Germinal center (tissue), 1 donor: ENCODE results near the gene ERF.

Source experiments
- DNase-seq: peaks from one replicate; pipeline ENCODE4 v3.0.0; 2012; ENCODE audit warnings: mixed read lengths, low spot score

Gene ERF

DNA sequence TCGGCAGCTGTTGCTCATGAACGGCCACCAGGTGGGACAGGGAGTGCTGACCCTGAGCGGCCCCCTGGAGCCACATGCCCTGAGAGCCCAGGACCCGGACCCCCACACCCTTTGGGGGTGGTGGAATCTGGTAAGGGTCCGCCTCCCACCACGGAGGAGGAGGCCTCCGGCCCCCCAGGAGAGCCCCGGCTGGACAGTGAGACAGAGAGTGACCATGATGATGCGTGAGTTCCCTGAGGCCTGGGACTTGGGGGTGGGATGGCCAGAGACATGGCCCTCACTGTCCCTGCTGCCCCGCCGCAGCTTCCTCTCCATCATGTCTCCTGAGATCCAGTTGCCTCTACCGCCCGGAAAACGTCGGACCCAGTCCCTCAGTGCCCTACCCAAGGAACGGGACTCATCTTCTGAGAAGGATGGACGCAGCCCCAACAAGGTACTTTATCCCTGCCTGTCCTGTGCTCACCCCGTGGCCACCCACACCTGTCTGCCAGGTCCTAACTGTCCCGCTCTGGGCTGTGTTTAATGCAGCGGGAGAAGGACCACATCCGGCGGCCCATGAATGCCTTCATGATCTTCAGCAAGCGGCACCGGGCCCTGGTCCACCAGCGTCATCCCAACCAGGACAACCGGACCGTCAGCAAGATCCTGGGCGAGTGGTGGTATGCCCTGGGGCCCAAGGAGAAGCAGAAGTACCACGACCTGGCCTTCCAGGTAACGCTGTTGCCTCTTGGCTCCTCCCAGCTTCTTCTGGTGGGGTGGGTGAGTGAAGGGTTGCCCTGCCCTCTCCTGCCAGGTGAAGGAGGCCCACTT lies 32.3 kb upstream of the ERF start:
- DNase-seq: no peak

DNA sequence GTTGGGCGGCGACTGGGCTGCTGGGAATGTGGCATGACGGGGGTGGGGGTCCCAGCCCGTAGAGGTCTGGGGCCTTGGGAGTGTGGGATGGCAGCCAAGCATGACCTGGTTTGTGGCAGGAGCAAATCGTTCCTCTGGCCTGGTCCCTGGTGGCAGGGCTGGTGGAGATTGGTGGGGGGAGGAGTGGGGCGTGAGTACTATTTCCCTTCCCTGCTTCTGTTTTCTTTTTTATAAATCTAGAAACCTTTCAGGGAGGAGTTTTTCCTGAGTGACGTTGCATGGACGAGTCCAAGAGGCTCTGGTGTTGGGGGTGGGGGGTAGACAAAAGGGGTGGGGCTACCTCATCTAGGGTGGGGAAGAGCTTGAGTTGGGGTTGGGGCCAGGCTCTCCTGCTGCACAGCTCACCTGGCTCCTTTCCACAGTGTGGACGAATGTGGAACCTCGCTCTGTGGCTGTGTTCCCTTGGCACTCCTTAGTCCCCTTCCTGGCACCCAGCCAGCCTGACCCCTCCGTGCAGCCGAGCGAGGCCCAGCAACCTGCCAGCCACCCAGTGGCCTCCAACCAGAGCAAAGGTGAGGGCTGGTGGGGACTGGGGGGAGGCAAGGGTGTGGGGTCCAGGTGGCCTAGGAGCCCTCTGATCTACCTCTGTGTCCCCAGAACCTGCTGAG lies 31.6 kb upstream of the ERF start:
- DNase-seq: no peak

DNA sequence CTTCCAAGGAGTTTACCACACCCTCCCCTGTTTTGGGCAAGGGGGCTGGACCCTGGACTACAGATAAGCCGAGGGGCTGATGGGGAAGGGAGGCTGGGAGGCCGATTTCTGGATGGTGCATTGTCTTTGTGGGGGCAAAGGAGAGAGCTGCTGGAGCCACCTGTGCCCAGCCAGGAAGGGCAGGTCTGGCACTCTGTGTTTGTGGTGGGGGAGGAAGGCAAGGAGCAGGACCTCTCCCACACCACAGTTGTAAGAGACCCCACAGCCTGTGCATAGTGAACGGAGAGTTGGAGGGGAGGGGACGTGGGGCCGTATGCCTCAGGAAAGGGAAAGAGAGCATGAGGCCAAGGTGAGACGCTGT lies 31.0 kb upstream of the ERF start:
- DNase-seq: no peak

DNA sequence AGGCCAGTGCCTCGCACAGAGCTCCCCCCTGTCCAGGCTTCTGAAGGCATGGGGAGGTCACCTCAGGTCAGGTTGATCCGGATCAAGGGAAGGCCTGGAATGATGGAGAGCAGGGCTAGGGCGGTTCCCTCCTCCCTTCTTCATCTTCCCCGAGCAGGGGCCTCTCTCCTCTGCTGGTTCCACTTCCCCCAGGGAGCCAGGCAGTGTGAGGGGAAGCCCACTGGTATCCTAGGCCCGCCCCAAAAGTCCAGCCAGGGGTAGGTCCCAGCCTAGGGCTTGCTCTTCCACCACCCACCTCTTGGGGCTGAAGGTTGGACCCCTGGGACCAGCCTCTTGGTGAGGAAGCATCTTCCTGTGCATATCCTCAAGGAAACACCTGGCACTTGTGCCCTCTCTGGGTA lies 30.6 kb upstream of the ERF start:
- peak; percentile 62 for DNase-seq

DNA sequence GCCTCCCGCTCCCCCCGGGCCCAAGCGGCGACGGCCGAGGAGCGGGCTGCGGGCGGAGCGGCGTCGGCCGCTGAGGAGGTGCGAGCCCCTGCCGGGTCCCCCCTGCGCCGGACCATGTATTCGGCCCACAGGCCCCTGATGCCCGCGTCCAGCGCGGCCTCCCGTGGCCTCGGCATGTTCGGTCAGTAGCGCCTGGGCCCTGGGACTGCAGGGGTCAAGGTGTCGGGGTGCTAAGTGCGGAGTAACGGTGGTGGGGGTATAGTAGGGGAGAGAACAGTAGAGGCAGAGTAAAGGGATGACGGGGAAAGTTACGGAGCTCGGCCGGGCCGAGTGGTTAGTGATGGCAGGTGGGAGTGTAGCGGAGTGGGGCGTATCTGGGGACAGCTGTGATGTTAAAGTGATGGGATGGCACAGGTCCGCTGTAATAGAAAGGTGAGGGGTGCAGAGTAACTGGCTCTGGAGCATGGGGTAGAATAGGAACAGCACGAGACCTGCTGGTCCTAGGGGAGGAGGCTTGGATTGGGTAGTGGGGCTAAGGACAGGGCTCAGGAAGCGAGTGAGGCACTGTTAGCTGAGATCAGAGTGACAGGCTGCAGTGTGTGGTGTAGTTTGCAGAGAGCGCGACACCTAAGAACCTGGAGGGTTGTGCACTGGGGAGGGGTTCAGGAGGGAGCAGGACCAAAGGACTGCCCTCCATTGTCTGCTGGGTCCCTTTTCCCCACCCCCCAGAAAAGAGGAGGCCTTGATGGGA lies 29.8 kb upstream of the ERF start:
- DNase-seq: no peak

DNA sequence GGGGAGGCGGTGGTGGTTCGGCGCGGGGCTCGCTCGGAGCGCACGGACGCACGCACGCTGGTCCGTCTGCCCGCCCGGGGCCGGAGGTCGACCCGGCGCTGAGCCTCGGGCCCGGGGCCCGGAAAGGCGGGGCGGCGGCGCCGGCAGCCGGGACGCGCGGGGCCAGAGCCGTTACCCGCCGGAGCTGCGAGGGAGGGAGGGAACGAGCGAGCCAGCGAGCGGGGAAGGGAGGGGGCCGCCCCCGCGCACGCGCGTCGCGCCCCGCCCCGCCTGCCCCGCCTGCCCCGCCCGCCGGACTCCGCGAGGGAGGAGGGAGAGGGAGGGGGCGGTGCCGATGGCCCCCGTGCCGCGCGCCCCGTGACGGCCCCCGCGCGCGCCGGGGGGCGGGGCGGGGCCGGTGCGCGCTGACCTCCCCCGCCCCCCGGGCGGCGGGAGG lies 29.2 kb upstream of the ERF start:
- peak; percentile 90 for DNase-seq

DNA sequence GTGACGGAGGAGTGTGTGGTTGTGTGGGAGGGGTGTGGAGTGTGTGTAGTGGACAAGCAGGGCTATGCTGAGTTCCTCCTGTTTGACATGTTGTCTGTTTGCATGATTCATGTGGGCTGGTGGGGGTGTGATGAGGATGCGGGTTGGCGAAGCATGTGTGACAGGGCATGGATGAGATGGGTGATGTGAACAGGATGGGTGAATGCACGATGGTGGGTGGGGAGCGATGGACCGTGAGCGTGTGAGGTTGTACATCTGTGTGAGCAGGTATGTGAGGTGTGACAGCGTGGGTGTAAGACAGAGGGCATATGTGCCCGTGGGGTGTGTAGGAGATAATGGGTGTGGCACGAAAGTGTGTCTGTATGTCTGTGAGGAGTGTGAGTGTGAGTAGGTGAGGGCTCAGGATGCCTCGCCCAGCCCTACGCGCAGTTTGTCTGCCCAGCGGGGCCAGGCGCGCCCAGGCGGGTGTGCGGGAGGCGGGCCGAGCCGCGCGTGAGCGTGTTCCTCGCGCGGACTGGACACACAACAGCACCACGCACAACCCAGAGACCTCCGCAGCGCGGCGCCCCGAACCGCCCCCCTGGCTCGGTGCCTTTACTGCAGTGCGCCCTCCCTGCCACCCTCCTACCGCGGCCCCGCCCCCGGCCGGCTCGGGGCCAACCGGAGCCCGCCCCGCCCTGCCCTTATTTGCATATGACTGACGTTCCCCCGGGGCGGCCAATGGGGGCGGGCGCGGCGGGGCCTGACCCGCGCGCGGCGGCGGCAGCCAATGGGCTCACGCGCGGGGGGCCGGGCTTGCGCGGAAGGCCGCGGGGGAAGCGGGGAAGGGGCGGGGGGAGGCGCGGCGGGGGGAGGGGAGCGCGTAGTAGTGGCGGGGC lies 28.5 kb upstream of the ERF start:
- DNase-seq: peak; percentile 96

DNA sequence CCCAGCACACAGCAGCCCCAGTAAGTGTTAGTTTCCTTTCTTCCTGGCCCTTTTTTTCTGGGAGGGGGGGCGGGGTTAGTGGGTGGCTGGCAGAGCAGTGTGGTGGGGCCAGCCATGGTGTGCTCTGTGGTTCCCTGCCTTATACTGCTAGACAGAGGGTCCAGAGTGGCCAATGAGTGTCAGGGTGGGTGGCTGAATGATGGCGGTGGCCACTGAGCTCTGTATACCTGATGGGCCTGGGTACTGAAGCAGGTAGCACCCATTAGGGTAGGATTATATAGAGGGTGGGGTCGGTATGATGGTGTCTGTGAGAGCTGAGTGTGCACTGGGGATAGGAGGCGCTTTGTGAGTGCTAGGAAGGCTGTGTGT lies 27.9 kb upstream of the ERF start:
- DNase-seq: no peak

DNA sequence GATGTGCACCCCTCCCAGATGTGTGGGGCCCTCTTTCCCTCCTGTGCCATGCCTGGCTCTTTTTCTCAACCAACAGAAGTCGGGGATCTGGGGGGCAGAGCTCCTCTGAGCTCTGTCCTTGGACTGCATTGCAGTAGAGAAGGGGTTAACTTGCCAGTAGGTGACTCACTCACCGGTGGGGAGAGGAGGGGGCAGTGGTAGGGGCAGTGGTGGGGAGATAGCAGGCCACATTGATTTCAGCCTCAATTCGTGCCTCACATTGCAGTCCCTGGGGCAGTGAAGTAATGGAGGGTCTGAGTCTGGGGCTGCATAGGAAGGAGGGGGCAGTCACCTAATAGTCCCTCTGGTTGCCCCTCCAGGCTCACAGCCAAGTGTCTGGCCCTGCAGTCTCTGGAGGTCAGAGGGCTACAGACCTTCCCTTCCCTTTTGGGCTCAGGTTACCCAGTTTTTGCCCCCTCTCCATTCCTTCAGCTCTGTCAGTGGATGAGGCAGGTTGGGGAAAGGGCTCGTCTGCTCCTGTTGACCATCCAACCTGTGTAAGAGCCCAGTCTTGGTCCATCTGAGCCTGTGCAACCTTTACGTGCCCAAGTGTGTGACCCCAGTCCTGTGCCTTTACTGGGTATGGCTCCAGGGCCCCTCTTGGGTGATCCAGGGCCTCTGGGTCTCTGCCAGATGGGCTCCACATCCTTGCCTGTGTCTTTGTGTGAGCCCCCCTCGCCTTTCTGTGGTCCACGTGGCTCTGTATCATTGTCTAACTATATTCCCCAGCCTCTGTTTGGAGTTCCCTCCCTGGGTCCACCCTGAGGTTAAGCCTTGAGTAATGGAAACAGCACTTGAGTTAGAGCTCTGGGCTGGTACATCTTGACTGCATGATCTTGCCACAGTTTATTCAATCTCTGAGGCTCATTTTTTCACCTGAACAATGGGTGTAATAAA lies 27.2 kb upstream of the ERF start:
- no peak for DNase-seq

DNA sequence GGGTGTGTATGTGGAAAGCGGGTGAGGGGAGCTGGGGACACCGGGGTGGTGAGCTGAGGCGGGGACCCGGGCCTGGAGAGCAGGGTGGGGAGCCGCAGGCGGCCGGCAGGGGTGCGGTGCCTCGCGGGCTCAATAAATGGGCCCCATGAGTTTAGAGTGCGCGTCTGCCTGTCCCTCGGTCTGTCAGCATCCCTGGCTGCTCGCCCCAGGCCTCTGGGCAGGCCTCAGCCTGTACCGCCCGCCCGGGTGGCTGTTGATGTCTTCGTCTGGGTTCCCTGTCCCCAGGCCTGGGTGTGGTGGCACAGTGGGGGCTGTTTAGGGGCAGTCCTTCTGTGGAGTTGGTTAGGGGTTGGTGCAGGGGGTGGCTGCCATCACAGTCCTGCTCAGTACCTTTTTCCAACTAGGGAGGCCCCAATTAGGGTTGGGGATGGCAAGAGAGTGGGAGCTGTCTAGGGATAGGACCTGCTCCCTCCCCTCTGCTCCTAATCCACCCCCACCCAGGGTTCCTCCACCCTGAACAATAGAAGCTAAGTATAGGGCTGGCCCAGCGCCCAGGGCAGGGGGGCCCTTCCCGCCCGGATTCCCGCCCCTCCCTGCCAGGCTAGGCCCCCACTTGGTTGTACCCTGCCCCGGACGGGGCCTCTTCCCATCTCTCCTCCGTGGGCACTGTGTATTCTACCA lies 26.4 kb upstream of the ERF start:
- peak; percentile 56 for DNase-seq

DNA sequence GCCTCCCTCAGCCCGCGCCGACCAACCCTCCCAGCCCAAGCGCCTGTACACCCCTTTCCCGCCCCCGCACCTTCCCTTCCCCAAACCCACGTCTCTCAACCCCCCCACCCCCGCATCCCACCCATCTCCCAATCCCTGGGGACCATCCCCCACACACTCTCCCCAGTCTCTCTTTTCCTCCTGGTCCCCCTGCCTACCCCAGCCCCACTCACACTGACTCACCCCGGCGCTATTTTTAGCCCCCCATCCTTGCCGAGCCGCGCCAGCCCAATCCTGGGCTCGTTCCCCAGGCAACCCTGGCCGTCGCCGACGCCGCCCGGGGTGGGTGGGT lies 25.9 kb upstream of the ERF start:
- DNase-seq: no peak

DNA sequence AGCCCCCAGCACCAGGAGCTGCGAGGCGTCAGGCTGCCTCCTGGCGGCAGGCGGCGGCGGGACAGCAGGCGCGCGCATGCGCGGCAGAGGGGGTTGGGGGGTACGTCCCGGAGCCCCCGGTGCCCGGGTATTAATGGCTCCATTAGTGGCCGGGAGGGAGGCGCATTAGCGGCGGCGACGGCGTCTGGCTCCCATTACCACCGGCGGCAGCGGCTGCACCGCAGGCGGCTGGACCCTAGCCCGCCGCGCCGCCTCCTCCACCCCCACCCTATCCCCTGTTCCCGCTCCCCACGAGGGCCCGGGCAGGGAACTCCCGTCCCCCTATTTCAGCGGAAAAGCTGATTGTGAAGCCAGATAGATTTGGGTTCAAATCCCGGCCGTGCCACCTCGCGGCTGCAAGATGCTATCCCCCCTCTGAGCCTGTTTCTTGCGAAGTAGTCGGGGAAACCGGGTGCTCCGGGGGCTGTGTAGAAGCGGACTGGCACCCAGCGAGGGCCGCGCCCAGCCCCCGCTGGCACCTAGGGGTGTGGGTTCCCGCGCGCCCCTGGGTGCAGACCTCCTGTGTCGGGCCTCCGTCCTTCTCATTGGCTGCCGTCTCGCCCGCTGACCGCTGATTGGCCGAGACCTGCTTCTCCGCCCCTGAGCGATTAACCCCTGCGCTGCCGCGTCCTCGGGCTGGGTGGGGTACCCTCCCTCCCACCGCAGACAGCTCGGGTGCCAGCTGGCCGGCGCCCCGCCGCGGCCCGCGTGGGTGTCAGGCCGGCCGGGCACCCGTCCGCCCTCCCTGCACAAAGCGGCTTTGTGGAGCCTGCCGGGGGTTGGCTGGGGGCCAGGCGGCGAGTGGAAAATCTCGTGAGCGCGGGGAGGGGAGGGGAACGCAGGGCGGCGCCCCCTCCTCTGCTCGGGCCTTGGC lies 25.2 kb upstream of the ERF start:
- DNase-seq: peak; percentile 94

DNA sequence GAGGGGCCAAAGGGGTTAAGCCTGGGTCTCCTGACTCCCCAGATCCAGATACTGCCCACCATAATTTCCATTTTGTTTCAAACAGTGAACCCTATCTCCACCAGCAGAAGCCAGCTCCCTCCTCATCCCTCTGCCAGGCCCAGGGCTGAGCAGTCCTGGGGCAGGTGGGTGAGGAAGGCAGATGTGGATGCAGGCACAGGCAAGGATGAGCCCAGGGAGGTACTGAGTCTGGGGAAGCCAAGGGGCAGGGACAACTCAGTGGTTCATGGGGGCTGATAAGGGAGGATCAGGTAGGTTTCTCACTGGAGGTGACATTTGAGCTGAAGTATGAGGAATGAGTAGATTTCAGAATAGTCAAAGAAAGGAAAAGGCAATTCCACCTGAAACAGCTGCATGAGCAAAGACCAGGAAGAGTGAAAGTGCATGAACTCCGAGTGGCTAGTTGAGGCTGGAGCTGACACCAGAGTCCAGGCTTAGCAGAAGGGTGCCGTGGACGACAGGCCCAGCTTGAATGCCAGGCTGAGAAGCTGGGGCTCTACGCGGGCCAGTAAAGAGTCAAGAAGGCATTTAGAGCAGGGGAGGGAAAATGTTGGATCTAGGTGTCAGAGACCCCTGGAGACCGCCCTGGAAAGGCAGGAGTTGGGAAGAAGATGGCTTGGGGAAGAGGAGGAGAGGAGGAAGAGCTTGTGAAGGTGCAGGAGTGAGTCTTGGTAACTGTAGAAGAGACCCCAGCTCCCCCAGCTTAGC lies 24.4 kb upstream of the ERF start:
- DNase-seq: no peak

DNA sequence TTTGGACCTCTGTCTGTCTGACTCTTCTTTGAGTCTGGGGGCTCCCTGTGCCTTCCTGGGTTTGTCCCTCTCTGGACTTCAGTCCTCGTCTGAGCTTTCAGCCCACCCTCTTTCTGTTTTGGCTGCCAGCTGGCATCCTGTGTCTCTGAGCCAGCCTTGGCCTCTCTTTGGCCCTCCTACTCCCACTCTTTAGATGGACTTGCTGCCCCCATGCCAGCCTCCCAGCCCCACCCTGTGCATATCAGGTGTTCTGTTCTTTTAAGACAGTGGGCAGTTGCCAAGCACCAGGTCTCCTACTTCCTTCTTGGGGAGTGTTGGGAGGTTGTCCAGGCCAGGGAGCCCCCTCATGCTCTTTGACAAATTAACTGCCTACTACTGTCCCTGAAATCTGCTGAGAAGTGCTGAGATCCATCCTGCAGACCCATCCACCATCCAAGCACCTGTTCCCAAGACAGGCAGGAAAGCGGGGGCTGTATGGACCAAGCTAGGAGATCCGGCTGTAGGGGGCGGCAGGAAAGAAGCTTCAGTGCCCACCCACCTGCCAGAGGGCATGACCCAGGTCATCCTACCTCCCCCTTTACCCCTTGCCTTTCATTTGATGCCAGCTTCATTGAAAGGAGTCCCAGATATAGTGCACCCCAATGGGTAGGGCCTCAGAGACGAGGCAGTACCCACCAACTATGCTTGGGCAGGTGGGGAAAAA lies 23.7 kb upstream of the ERF start:
- no peak for DNase-seq

DNA sequence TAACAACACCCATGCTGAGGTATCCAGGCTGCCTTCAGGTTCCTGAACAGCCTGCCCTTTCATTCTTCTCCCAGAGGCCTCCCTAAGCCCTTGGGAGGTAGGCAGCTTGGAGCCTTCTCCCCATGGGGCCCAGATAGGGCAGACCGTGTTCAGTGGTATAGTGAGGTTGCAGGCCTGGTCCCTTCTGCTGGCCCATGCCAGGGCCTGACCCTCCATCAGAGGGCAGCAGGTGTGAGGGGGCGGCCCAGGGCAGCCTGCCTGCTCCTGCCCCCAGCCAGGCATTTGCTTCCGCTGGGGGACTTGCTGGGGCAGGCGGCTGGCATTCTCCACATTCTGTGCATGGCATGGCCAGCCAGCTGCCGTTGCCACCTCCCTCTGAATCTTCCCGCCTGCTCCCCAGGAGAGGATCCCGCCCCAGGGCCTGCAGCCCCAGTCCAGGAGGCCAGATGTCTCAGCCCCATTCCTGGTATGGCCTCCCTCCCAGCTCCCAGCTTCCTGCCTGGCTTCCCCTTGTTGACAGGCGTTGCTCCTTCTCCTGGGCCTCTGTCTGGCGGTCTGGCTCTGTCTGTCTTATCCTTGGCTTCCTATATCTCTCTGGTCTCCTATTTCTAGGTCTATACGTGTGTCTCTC lies 23.0 kb upstream of the ERF start:
- DNase-seq: no peak

DNA sequence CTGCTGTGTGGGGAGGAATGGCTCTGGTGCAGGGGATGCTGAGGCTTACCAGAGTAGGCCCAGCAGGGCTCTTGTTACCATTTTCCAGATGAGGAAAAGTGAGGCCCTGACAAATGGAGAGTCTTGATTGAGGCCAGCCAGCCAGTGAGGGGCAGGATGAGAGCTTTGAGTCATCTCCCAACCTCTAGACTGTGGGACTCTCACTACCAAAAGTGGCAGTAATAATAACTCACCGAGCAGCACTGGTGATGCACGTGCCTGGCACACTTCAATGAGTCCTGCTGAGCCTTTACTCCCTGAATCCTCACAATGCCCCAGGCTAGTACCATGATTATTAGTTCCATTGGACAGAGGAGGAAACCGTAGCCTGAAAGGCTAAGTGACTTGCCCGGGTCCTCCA lies 21.9 kb upstream of the ERF start:
- no peak for DNase-seq

DNA sequence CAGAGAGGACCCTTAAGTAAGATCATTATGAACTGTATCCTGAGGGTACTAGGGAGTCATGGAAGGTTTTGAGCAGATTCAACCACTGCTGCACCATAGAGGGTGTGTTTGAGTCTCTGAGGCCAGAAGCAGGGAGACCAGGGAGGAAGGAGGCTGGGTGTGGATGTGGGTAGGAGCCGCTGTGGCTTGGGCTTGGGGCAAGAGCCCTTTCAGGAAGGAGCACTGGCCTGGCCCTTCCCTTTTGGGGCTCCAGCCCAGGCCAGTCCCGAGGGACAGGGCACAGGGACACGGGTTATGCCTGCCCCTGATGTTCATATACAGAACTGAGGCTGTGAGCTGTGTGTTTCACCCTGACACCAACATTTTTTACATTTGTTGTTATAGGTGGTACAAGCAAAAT lies 21.4 kb upstream of the ERF start:
- no peak for DNase-seq

DNA sequence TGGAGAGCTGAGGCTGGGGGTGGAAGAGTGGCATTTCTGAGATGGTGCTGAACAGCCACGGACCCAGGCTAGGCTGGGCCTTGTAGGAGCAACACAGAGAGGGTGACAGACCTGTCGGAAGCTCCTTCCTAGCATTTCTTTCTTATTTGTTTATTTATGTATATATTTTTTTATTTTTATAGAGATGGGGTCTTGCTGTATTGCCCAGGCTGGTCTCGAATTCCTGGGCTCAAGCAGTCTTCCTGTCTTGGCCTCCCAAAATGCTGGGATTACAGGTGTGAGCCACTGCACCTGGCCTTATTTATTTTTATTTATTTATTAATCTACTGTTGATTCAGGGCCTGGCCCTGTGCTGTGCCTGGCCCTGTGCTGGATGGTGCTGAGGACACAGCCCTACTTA lies 20.6 kb upstream of the ERF start:
- DNase-seq: no peak
